SK-N-SH (cell line): Measurements from ENCODE around the gene TBX15. TPM values are rescaled to one million over a fixed set of nuclear protein-coding genes. Genes with fewer than 3 reads are reported as not detected.

Experiments used
- CTCF ChIA-PET: fragments of 300-600, 350-600 bp; formaldehyde crosslinking; extraction: SDS; loops from one replicate; lab custom pipeline; 2021; lab: Yijun Ruan, JAX
- POLR2A ChIA-PET: fragments of 350-600 bp; sonication (Branson Sonifier 250); formaldehyde crosslinking; extraction: SDS; loops from one replicate; lab custom pipeline; 2020; ENCODE audit warnings: antibody characterized with exemption, inconsistent platforms; lab: Yijun Ruan, JAX
- DNase-seq: peaks from one replicate; pipeline ENCODE4 v3.0.0; 2012
- H2AFZ ChIP-seq: fragments of 200-600 bp; sonication (generic); 2 replicates; pipeline ENCODE4 v1.8.1; 2016; ENCODE audit warnings: antibody characterized with exemption, mild to moderate bottlenecking, low read depth
- H3F3A ChIP-seq: fragments of 200-600 bp; sonication (generic); replicated peaks from 2 replicates; pipeline ENCODE3; 2016; ENCODE audit warnings: antibody characterized with exemption, mild to moderate bottlenecking; ENCODE audit not compliant: insufficient read depth
- H3K27ac ChIP-seq, 2 experiments: fragments of 200-500 bp in 1 of 2; fragments of 200-600 bp in 1 of 2; sonication (Bioruptor generic) in 1 of 2; sonication (generic), shearing (Covaris generic) in 1 of 2; 2 replicates each; pipeline versions ENCODE4 v1.5.1 to v1.6.1; 2014 to 2016; ENCODE audit warnings: low read depth in 2 of 2, inconsistent platforms in 1 of 2, low read length in 1 of 2, mild to moderate bottlenecking in 1 of 2, mixed read lengths in 1 of 2
- H3K27me3 ChIP-seq: fragments of 200-600 bp; sonication (generic), shearing (Covaris generic); 2 replicates; pipeline ENCODE4 v1.6.1; 2016; ENCODE audit warnings: mixed run types; ENCODE audit not compliant: insufficient read depth
- H3K36me3 ChIP-seq, 2 experiments: fragments of 200-500 bp in 1 of 2; fragments of 200-600 bp in 1 of 2; sonication (Bioruptor generic) in 1 of 2; sonication (generic) in 1 of 2; replicated peaks in 1 of 2; 2 replicates each; pipeline versions ENCODE3 to v1.5.1; 2014 to 2016; ENCODE audit warnings: low read length in 1 of 2, mild to moderate bottlenecking in 1 of 2; ENCODE audit not compliant: insufficient read depth in 2 of 2, control insufficient read depth in 1 of 2
- H3K4me1 ChIP-seq, 2 experiments: fragments of 200-500 bp in 1 of 2; fragments of 200-600 bp in 1 of 2; sonication (Bioruptor generic) in 1 of 2; sonication (generic), shearing (Covaris generic) in 1 of 2; 2 replicates each; pipeline versions ENCODE4 v1.5.1 to v1.6.1; 2014 to 2016; ENCODE audit warnings: low read depth in 1 of 2, low read length in 1 of 2, mixed run types in 1 of 2; ENCODE audit not compliant: insufficient read depth in 2 of 2, control insufficient read depth in 1 of 2
- H3K4me2 ChIP-seq: fragments of 200-600 bp; sonication (generic), shearing (Covaris generic); 2 replicates; pipeline ENCODE4 v1.6.1; 2017; ENCODE audit warnings: mixed run types
- H3K4me3 ChIP-seq, 2 experiments: fragments of 200-500 bp in 1 of 2; fragments of 200-600 bp in 1 of 2; sonication (Bioruptor generic) in 1 of 2; sonication (generic), shearing (Covaris generic) in 1 of 2; 2 replicates each; pipeline versions ENCODE4 v1.5.1 to v1.8.1; 2014 to 2016; ENCODE audit warnings: low read depth in 2 of 2, inconsistent platforms in 1 of 2, low read length in 1 of 2, mild to moderate bottlenecking in 1 of 2, mixed read lengths in 1 of 2, moderate library complexity in 1 of 2
- H3K79me2 ChIP-seq: fragments of 200-600 bp; sonication (generic); 2 replicates; pipeline ENCODE4 v1.8.1; 2017; ENCODE audit warnings: mild to moderate bottlenecking; ENCODE audit not compliant: insufficient read depth
- H3K9ac ChIP-seq: fragments of 200-600 bp; sonication (generic); 2 replicates; pipeline ENCODE4 v1.6.1; 2017; ENCODE audit warnings: mixed run types
- H3K9me2 ChIP-seq: fragments of 200-600 bp; sonication (generic); 2 replicates; pipeline ENCODE4 v1.6.1; 2017; ENCODE audit warnings: mixed run types
- H3K9me3 ChIP-seq: fragments of 200-600 bp; sonication (generic); 2 replicates; pipeline ENCODE4 v1.6.1; 2017; ENCODE audit warnings: mixed run types, mild to moderate bottlenecking, moderate library complexity
- H4K20me1 ChIP-seq: fragments of 200-600 bp; sonication (generic); 2 replicates; pipeline ENCODE4 v1.6.1; 2017; ENCODE audit warnings: mild to moderate bottlenecking, mixed run types; ENCODE audit not compliant: insufficient read depth
- CHD2 ChIP-seq: fragments of 150-350 bp; IDR thresholded peaks from 2 replicates; pipeline ENCODE4 v1.6.1; 2018; ENCODE audit warnings: low read length; ENCODE audit not compliant: partially characterized antibody
- CTCF ChIP-seq: fragments of 200-600 bp; sonication (generic); IDR thresholded peaks from 2 replicates; pipeline ENCODE4 v1.6.1; 2017; ENCODE audit warnings: antibody characterized with exemption, mild to moderate bottlenecking, moderate library complexity
- ELF1 ChIP-seq: IDR thresholded peaks from 2 replicates; pipeline ENCODE4 v1.4.0; 2012
- FOSL2 ChIP-seq: IDR thresholded peaks from 2 replicates; pipeline ENCODE4 v1.4.0; 2012; ENCODE audit warnings: low read depth, mild to moderate bottlenecking, moderate library complexity, borderline replicate concordance
- GABPA ChIP-seq: IDR thresholded peaks from 2 replicates; pipeline ENCODE4 v1.4.0; 2012; ENCODE audit warnings: low read depth, mild to moderate bottlenecking
- IRF3 ChIP-seq: fragments of 150-350 bp; IDR thresholded peaks from 2 replicates; pipeline ENCODE4 v1.6.1; 2016; ENCODE audit warnings: mild to moderate bottlenecking, low read depth, low read length
- MAX ChIP-seq: IDR thresholded peaks from 2 replicates; pipeline ENCODE4 v1.4.0; 2012; ENCODE audit warnings: low read depth
- MXI1 ChIP-seq: IDR thresholded peaks from 2 replicates; pipeline ENCODE4 v1.6.1; 2012; ENCODE audit warnings: mild to moderate bottlenecking, low read depth, low read length, improper control_type of control experiment
- NRF1 ChIP-seq: IDR thresholded peaks from 2 replicates; pipeline ENCODE4 v1.6.1; 2012; ENCODE audit warnings: low read depth, mild to moderate bottlenecking, low read length
- POLR2AphosphoS5 ChIP-seq: IDR thresholded peaks from 2 replicates; pipeline ENCODE4 v1.6.1; 2012; ENCODE audit warnings: low read depth, low read length
- RCOR1 ChIP-seq: fragments of 150-350 bp; IDR thresholded peaks from 2 replicates; pipeline ENCODE4 v1.6.1; 2017; ENCODE audit warnings: antibody characterized with exemption, low read length
- REST ChIP-seq: IDR thresholded peaks from 2 replicates; pipeline ENCODE4 v1.6.1; 2012; ENCODE audit warnings: mild to moderate bottlenecking, low read depth, low read length, moderate library complexity
- SMC3 ChIP-seq: IDR thresholded peaks from 2 replicates; pipeline ENCODE4 v1.6.1; 2012; ENCODE audit warnings: low read depth, low read length, improper control_type of control experiment
- USF1 ChIP-seq: IDR thresholded peaks from 2 replicates; pipeline ENCODE4 v1.4.0; 2012; ENCODE audit warnings: low read depth, borderline replicate concordance
- USF2 ChIP-seq: fragments of 150-350 bp; IDR thresholded peaks from 2 replicates; pipeline ENCODE4 v1.6.1; 2017; ENCODE audit warnings: antibody characterized with exemption, low read length, low read depth, borderline replicate concordance
- YY1 ChIP-seq: IDR thresholded peaks from 2 replicates; pipeline ENCODE4 v1.4.0; 2012; ENCODE audit warnings: low read depth, mild to moderate bottlenecking
- WGBS: methylation state at CpG from one replicate; pipeline ENCODE4 v1.1.6; 2017; ENCODE audit warnings: low lambda C conversion rate; 5-methylcytosine and 5-hydroxymethylcytosine counted together
- polyA plus RNA-seq, 3 experiments: library from polyadenylated mRNA; depleted of rRNA; stranded (reverse); fragments of >200 nt; gene quantifications; 2 replicates each; pipeline ENCODE4 v1.2.3, GENCODE V29; 2012

TBX15 gene
- polyA plus RNA-seq, 1 of the 3 experiments (the other 2 are of a cell fraction): 0.02 TPM

GRCh38 chr1:118978914-118979701, 9.0 kb downstream of the TBX15 start:
- CTCF ChIA-PET: interaction anchor here (0.8 to 1.5 kb wide), 2 partner anchors 13 to 29 kb away, joined by 3 to 5 read pairs; no protein-coding TSS in a partner anchor
- WGBS: 11% methylated on average over 23 of the region's 23 CpGs
- no peaks in the 10 kb centered on the region for H3K4me1 ChIP-seq
- no peaks in the 10 kb centered on the region for H3K79me2 ChIP-seq
- TF ChIP-seq IRF3 (no peak), USF2 (no peak), POLR2AphosphoS5 (no peak), RCOR1 (no peak), GABPA (no peak)
- H3K4me2 ChIP-seq: peak overlapping the region; percentile 52
- H3K36me3 ChIP-seq: no peaks in the 10 kb centered on the region
- H3K9ac ChIP-seq: no peak overlapping the region
- no peak overlapping the region for H2AFZ ChIP-seq
- POLR2A ChIA-PET: no interaction called here
- H3F3A ChIP-seq: no peaks in the 10 kb centered on the region
- DNase-seq: peak; percentile 20
- peak overlapping the region in 1 of 2 experiments; percentile 7; a peak in 1 of 4 replicates for H3K4me3 ChIP-seq
- no peaks in the 10 kb centered on the region for H3K9me2 ChIP-seq
- peaks cover 92% of the 10 kb centered on the region for H3K27me3 ChIP-seq
- H3K27ac ChIP-seq: no peak overlapping the region
- no peaks in the 10 kb centered on the region for H4K20me1 ChIP-seq
- H3K9me3 ChIP-seq: no peaks in the 10 kb centered on the region

GRCh38 chr1:118977600-118977999, 10.5 kb downstream of the TBX15 start:
- ChIA-PET POLR2A (no interaction called here), CTCF (interaction anchor here (1.1 to 1.2 kb wide), 2 partner anchors 29 to 31 kb away, joined by 3 to 4 read pairs; no protein-coding TSS in a partner anchor)
- H3F3A ChIP-seq: no peaks in the 10 kb centered on the region
- H3K4me2 ChIP-seq: no peak overlapping the region
- peaks cover 90% of the 10 kb centered on the region for H3K27me3 ChIP-seq
- no peak for DNase-seq
- H3K9me3 ChIP-seq: no peaks in the 10 kb centered on the region
- no peaks in the 10 kb centered on the region for H4K20me1 ChIP-seq
- H3K4me3 ChIP-seq: no peak overlapping the region
- no peak overlapping the region for H3K27ac ChIP-seq
- no peak overlapping the region for H3K9ac ChIP-seq
- no peaks in the 10 kb centered on the region for H3K9me2 ChIP-seq
- WGBS: 0% methylated on average over 2 of the region's 2 CpGs
- H3K36me3 ChIP-seq: no peaks in the 10 kb centered on the region
- no peaks in the 10 kb centered on the region for H3K79me2 ChIP-seq
- no peak overlapping the region for H2AFZ ChIP-seq
- H3K4me1 ChIP-seq: no peaks in the 10 kb centered on the region
- no peak for TF ChIP-seq USF1
- no peak for TF ChIP-seq CHD2
- TF ChIP-seq SMC3: no peak
- TF ChIP-seq MAX: no peak
- no peak for TF ChIP-seq RCOR1
- no peak for TF ChIP-seq FOSL2
- no peak for TF ChIP-seq ELF1
- no peak for TF ChIP-seq REST
- TF ChIP-seq YY1: no peak
- TF ChIP-seq USF2: no peak
- TF ChIP-seq CTCF: no peak
- TF ChIP-seq NRF1: no peak
- TF ChIP-seq MXI1: no peak
